HEK293 (cell line): ENCODE measurements around the gene BST1.

Experiments used
- CTCF ChIA-PET: fragments of 350-600 bp; formaldehyde crosslinking; extraction: SDS; loops from one replicate; lab custom pipeline; 2021; ENCODE audit warnings: antibody characterized with exemption; lab: Yijun Ruan, JAX
- POLR2A ChIA-PET: fragments of 300-600 bp; formaldehyde crosslinking; extraction: SDS; loops from one replicate; lab custom pipeline; 2020; ENCODE audit warnings: antibody characterized with exemption, inconsistent platforms; lab: Yijun Ruan, JAX
- H3K27ac ChIP-seq: fragments of 200-500 bp; sonication (Bioruptor generic); 2 replicates; pipeline ENCODE4 v1.5.1; 2014; ENCODE audit warnings: low read depth, low read length, control low read depth, inconsistent platforms; ENCODE audit errors: extremely low read depth
- H3K36me3 ChIP-seq, 2 experiments: fragments of 200-500 bp in 1 of 2; sonication (Bioruptor generic) in 1 of 2; 1 replicate in 1 of 2; 2 replicates in 1 of 2; pipeline ENCODE4 v1.5.1; 2014 to 2017; ENCODE audit warnings: inconsistent platforms in 2 of 2, low read length in 2 of 2; ENCODE audit not compliant: control insufficient read depth in 2 of 2, insufficient read depth in 1 of 2
- H3K4me1 ChIP-seq: fragments of 200-500 bp; sonication (Bioruptor generic); 2 replicates; pipeline ENCODE4 v1.5.1; 2014; ENCODE audit warnings: mild to moderate bottlenecking, low read length, inconsistent platforms; ENCODE audit not compliant: control insufficient read depth, insufficient read depth
- H3K4me3 ChIP-seq: 2 replicates; pipeline ENCODE4 v1.5.1; 2011; ENCODE audit warnings: low read depth, mild to moderate bottlenecking, control low read depth, low read length, moderate library complexity
- H3K9me3 ChIP-seq: fragments of 200-500 bp; sonication (Bioruptor generic); 2 replicates; pipeline ENCODE4 v1.5.1; 2014; ENCODE audit warnings: low read depth, low read length, inconsistent platforms; ENCODE audit not compliant: control insufficient read depth, insufficient read depth
- HOXD13 ChIP-seq: sonication (generic); formaldehyde crosslinking; IDR thresholded peaks from 2 replicates; pipeline ENCODE4 v1.8.0; 2022; ENCODE audit warnings: missing genetic modification reagents, borderline replicate concordance
- MEIS1 ChIP-seq: sonication (generic); formaldehyde crosslinking; IDR thresholded peaks from 2 replicates; pipeline ENCODE4 v1.8.1; 2022; ENCODE audit warnings: missing genetic modification reagents, mild to moderate bottlenecking, borderline replicate concordance
- SCRT2 ChIP-seq: fragments of 450-650 bp; formaldehyde crosslinking; IDR thresholded peaks from 2 replicates; pipeline ENCODE4 v1.5.1; 2016; ENCODE audit warnings: missing biosample characterization, missing genetic modification characterization
- SP3 ChIP-seq: fragments of 450-650 bp; formaldehyde crosslinking; IDR thresholded peaks from 2 replicates; pipeline ENCODE4 v1.5.1; 2016; ENCODE audit warnings: missing biosample characterization, missing genetic modification characterization
- ZNF112 ChIP-seq: fragments of 450-650 bp; formaldehyde crosslinking; IDR thresholded peaks from 2 replicates; pipeline ENCODE4 v1.5.0; 2017; ENCODE audit warnings: missing biosample characterization, missing genetic modification characterization
- ZNF121 ChIP-seq: fragments of 450-650 bp; formaldehyde crosslinking; IDR thresholded peaks from 2 replicates; pipeline ENCODE4 v1.5.1; 2016; ENCODE audit warnings: missing biosample characterization, missing genetic modification characterization
- ZNF169 ChIP-seq: fragments of 450-650 bp; formaldehyde crosslinking; IDR thresholded peaks from 2 replicates; pipeline ENCODE4 v1.5.1; 2016; ENCODE audit warnings: missing biosample characterization, missing genetic modification characterization
- ZNF211 ChIP-seq: fragments of 450-650 bp; formaldehyde crosslinking; IDR thresholded peaks from 2 replicates; pipeline ENCODE4 v1.5.1; 2016; ENCODE audit warnings: low read depth, missing biosample characterization, missing genetic modification characterization
- ZNF302 ChIP-seq: fragments of 450-650 bp; formaldehyde crosslinking; IDR thresholded peaks from 2 replicates; pipeline ENCODE4 v1.5.1; 2016; ENCODE audit warnings: missing biosample characterization, missing genetic modification characterization, low read depth
- ZNF354C ChIP-seq: fragments of 450-650 bp; formaldehyde crosslinking; IDR thresholded peaks from 2 replicates; pipeline ENCODE4 v1.5.1; 2016; ENCODE audit warnings: missing biosample characterization, missing genetic modification characterization, low read depth, borderline replicate concordance
- ZNF571 ChIP-seq: fragments of 450-650 bp; formaldehyde crosslinking; IDR thresholded peaks from 2 replicates; pipeline ENCODE4 v1.5.0; 2017; ENCODE audit warnings: missing biosample characterization, missing genetic modification characterization
- ZNF76 ChIP-seq: fragments of 450-650 bp; formaldehyde crosslinking; IDR thresholded peaks from 2 replicates; pipeline ENCODE4; 2016; ENCODE audit warnings: low read depth, missing biosample characterization, missing genetic modification characterization, borderline replicate concordance
- ZNF843 ChIP-seq: fragments of 450-650 bp; formaldehyde crosslinking; IDR thresholded peaks from 2 replicates; pipeline ENCODE4 v1.5.1; 2016; ENCODE audit warnings: missing biosample characterization, missing genetic modification characterization
- ZSCAN16 ChIP-seq: fragments of 450-650 bp; formaldehyde crosslinking; IDR thresholded peaks from 2 replicates; pipeline ENCODE4 v1.5.1; 2016; ENCODE audit warnings: missing biosample characterization, missing genetic modification characterization
- ZXDB ChIP-seq: fragments of 450-650 bp; formaldehyde crosslinking; IDR thresholded peaks from 2 replicates; pipeline ENCODE4 v1.5.1; 2016; ENCODE audit warnings: missing biosample characterization, missing genetic modification characterization
- TF ChIP-seq, protein P1 (sequence below): fragments of 450-650 bp; formaldehyde crosslinking; conservative IDR thresholded peaks from 2 replicates; pipeline ENCODE4 v1.5.1; 2016; ENCODE audit warnings: low read depth, missing biosample characterization, missing genetic modification characterization
- TF ChIP-seq, protein P2 (sequence below): fragments of 450-650 bp; formaldehyde crosslinking; IDR thresholded peaks from 2 replicates; pipeline ENCODE4 v1.5.1; 2016; ENCODE audit warnings: missing biosample characterization, missing genetic modification characterization
- TF ChIP-seq, protein P3 (sequence below): fragments of 450-650 bp; formaldehyde crosslinking; IDR thresholded peaks from 2 replicates; pipeline ENCODE4; 2016; ENCODE audit warnings: missing biosample characterization, missing genetic modification characterization
- TF ChIP-seq, protein P4 (sequence below): fragments of 450-650 bp; formaldehyde crosslinking; IDR thresholded peaks from 2 replicates; pipeline ENCODE4 v1.5.1; 2016; ENCODE audit warnings: missing biosample characterization, missing genetic modification characterization

The BST1 gene

DNA sequence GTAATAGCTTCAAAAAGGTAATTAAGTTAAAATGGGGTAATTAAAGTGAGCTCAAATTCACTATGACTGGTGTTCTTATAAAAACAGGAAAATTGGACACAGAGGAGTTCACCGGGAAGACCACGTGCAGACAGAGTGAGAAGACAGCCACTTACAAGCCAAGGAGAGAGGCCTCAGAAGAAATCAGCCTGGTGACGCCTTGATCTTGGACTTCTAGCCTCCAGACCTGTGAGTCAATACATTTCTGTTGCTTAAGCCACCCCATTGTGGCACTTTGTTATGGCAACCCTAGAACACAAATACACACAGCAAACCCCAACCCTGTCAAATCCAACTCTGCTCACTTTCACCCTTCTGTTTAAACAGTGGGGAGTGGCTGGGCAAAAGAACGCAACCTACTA is 71.2 kb downstream of the BST1 start:
- CTCF ChIA-PET = no interaction called here
- Histone ChIP-seq H3K36me3 (no peaks in the 10 kb centered on the region), H3K4me3 (no peak overlapping the region), H3K27ac (no peak overlapping the region), H3K9me3 (no peaks in the 10 kb centered on the region), H3K4me1 (no peaks in the 10 kb centered on the region)
- no peak for TF ChIP-seq ZNF302 (tag by site-specific recombination)
- TF ChIP-seq, protein P1, sequence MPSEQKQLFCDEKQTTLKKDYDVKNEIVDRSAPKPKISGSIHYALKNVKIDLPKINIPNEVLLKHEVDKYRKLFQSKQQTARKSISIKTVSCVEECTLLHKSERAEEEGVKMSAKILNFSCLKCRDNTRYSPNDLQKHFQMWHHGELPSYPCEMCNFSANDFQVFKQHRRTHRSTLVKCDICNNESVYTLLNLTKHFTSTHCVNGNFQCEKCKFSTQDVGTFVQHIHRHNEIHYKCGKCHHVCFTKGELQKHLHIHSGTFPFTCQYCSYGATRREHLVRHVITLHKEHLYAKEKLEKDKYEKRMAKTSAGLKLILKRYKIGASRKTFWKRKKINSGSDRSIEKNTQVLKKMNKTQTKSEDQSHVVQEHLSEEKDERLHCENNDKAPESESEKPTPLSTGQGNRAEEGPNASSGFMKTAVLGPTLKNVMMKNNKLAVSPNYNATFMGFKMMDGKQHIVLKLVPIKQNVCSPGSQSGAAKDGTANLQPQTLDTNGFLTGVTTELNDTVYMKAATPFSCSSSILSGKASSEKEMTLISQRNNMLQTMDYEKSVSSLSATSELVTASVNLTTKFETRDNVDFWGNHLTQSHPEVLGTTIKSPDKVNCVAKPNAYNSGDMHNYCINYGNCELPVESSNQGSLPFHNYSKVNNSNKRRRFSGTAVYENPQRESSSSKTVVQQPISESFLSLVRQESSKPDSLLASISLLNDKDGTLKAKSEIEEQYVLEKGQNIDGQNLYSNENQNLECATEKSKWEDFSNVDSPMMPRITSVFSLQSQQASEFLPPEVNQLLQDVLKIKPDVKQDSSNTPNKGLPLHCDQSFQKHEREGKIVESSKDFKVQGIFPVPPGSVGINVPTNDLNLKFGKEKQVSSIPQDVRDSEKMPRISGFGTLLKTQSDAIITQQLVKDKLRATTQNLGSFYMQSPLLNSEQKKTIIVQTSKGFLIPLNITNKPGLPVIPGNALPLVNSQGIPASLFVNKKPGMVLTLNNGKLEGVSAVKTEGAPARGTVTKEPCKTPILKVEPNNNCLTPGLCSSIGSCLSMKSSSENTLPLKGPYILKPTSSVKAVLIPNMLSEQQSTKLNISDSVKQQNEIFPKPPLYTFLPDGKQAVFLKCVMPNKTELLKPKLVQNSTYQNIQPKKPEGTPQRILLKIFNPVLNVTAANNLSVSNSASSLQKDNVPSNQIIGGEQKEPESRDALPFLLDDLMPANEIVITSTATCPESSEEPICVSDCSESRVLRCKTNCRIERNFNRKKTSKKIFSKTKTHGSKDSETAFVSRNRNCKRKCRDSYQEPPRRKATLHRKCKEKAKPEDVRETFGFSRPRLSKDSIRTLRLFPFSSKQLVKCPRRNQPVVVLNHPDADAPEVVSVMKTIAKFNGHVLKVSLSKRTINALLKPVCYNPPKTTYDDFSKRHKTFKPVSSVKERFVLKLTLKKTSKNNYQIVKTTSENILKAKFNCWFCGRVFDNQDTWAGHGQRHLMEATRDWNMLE (tag by site-specific recombination) = no peak
- no peak for TF ChIP-seq SCRT2
- TF ChIP-seq ZNF354C (tag by site-specific recombination) = no peak
- TF ChIP-seq, protein P2, sequence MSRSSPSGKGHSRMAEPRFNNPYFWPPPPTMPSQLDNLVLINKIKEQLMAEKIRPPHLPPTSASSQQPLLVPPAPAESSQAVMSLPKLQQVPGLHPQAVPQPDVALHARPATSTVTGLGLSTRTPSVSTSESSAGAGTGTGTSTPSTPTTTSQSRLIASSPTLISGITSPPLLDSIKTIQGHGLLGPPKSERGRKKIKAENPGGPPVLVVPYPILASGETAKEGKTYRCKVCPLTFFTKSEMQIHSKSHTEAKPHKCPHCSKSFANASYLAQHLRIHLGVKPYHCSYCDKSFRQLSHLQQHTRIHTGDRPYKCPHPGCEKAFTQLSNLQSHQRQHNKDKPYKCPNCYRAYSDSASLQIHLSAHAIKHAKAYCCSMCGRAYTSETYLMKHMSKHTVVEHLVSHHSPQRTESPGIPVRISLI = no peak
- no peak for TF ChIP-seq ZSCAN16 (tag by site-specific recombination)
- no peak for TF ChIP-seq ZNF843 (tag by site-specific recombination)
- TF ChIP-seq ZXDB = no peak
- TF ChIP-seq ZNF112 (tag by site-specific recombination) = no peak
- TF ChIP-seq SP3 = no peak
- TF ChIP-seq MEIS1 (CRISPR knock-in tag) = no peak
- TF ChIP-seq ZNF121 (tag by site-specific recombination) = no peak
- no peak for TF ChIP-seq ZNF571 (tag by site-specific recombination)
- no peak for TF ChIP-seq ZNF76 (tag by site-specific recombination)
- TF ChIP-seq, protein P3, sequence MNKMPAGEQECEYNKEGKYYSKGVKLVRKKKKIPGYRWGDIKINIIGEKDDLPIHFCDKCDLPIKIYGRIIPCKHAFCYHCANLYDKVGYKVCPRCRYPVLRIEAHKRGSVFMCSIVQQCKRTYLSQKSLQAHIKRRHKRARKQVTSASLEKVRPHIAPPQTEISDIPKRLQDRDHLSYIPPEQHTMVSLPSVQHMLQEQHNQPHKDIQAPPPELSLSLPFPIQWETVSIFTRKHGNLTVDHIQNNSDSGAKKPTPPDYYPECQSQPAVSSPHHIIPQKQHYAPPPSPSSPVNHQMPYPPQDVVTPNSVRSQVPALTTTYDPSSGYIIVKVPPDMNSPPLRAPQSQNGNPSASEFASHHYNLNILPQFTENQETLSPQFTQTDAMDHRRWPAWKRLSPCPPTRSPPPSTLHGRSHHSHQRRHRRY = no peak
- no peak for TF ChIP-seq ZNF211 (tag by site-specific recombination)
- no peak for TF ChIP-seq ZNF169 (tag by site-specific recombination)
- TF ChIP-seq, protein P4, sequence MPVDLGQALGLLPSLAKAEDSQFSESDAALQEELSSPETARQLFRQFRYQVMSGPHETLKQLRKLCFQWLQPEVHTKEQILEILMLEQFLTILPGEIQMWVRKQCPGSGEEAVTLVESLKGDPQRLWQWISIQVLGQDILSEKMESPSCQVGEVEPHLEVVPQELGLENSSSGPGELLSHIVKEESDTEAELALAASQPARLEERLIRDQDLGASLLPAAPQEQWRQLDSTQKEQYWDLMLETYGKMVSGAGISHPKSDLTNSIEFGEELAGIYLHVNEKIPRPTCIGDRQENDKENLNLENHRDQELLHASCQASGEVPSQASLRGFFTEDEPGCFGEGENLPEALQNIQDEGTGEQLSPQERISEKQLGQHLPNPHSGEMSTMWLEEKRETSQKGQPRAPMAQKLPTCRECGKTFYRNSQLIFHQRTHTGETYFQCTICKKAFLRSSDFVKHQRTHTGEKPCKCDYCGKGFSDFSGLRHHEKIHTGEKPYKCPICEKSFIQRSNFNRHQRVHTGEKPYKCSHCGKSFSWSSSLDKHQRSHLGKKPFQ (tag by site-specific recombination) = no peak
- no peak for TF ChIP-seq HOXD13 (CRISPR knock-in tag)
- POLR2A ChIA-PET = no interaction called here
